ENCODE data around the gene AFG1L.

The AFG1L gene

DNA sequence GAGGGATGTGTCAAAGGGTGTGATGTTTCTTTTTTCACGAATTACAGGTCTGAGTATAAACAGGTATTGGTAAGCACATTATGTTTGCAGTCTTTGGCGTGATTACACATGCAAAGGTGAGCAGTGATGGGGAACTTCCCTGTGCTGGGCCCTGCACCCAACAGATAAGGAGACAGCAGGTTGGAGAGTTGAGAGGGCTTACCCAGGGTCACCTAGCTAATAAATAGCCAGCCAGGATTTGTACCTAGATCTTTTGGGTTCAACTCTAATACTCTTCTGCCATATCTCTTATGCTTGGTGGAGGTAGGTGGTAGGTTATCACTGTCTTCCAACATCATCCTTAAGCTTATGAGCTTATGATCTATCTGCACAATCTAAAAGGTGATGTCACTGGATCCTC lies 46.5 kb downstream of the AFG1L start:
- TF ChIP-seq, protein P1, sequence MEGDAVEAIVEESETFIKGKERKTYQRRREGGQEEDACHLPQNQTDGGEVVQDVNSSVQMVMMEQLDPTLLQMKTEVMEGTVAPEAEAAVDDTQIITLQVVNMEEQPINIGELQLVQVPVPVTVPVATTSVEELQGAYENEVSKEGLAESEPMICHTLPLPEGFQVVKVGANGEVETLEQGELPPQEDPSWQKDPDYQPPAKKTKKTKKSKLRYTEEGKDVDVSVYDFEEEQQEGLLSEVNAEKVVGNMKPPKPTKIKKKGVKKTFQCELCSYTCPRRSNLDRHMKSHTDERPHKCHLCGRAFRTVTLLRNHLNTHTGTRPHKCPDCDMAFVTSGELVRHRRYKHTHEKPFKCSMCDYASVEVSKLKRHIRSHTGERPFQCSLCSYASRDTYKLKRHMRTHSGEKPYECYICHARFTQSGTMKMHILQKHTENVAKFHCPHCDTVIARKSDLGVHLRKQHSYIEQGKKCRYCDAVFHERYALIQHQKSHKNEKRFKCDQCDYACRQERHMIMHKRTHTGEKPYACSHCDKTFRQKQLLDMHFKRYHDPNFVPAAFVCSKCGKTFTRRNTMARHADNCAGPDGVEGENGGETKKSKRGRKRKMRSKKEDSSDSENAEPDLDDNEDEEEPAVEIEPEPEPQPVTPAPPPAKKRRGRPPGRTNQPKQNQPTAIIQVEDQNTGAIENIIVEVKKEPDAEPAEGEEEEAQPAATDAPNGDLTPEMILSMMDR (conservative IDR thresholded peaks at IDR 0.05): no peak
- no peak overlapping the region for H3K27ac ChIP-seq

DNA sequence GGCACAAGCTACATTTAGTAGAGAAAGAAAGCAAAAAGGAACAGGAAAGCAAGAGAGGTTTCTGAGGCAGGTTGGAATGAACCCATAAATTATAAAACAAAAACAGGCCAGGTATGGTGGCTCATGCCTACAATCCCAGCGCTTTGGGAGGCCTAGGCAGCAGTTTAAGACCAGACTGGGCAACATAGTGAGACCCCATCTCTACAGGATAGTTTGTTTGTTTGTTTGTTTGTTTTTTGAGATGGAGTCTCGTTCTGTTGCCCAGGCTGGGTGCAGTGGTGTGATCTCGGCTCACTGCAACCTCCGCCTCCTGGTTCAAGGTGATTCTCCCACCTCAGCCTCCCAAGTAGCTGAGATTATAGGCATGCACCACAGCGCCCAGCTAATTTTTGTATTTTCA lies 49.0 kb downstream of the AFG1L start:
- H3K27ac ChIP-seq: no peak overlapping the region
- TF ChIP-seq, protein P1 (conservative IDR thresholded peaks at IDR 0.05): no peak

DNA sequence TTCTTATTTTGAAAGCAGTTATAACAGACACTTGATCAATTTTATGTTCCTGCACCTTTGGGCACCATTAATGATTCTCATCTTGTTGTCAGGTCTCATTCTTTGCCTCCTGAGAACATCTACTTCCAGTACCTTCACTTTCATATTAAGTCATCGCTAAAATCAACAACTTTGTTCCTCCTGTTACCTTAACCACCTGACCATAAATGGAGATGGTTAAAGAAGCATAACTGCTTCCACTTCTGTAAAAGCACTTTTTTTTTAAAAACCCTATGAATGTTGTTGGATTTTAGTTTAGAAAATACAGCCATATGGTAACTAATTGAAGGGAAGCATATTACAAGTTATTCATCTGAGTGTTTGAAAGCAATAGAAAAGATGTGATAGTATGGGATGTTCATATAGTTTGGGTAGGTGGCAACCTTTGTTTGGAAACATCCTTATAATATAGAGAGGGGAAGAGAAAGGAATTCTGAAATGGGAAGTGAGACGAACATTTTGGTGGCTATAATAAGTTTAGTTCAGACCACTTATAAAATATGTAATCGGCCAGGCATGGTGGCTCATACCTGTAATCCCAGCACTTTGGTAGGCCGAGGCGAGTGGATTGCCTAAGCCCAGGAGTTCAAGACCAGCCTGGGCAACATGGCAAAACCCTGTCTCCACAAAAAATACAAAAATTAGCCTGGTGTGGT lies 53.9 kb downstream of the AFG1L start:
- H3K27ac ChIP-seq: no peak overlapping the region
- TF ChIP-seq, protein P1 (conservative IDR thresholded peaks at IDR 0.05): no peak

DNA sequence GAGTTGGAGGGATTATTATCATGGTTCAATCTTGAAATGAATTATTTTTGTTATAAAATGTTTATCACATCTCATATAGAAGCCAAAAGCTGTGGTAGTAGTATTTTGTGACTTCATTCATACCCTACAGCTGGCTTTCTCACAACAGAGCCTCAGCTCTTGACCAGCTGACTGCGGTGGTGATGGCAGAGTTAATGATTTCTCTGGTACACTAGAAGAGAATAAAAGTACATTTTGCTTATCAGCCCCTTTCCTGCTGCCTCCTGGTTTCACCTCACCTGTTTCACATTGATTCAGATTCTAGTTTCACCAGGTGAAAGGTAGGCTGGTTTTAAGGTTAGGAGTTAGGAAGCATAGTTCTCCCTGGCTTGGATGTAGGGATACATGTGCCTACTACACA lies 55.7 kb downstream of the AFG1L start:
- H3K27ac ChIP-seq: no peak overlapping the region
- TF ChIP-seq, protein P1 (conservative IDR thresholded peaks at IDR 0.05): no peak

DNA sequence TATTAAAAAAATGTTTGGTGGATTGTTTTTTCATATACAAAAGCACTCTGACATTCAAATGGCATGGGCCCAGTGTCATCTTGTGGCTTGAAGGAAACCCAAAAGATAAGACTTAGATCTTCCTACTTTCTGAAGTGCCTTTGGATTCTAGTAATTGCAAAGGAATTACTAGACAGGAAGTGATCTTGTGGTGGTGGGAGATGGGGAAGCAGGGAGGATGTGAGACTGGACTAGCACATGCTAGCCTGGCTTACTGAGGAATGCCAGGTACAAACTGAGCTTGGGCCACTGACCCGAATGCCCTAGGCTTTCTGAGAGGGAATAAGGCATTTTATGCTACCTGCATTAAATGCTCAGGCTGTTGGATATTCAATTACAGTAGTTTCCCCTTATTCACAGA lies 59.0 kb downstream of the AFG1L start:
- H3K27ac ChIP-seq: no peak overlapping the region

DNA sequence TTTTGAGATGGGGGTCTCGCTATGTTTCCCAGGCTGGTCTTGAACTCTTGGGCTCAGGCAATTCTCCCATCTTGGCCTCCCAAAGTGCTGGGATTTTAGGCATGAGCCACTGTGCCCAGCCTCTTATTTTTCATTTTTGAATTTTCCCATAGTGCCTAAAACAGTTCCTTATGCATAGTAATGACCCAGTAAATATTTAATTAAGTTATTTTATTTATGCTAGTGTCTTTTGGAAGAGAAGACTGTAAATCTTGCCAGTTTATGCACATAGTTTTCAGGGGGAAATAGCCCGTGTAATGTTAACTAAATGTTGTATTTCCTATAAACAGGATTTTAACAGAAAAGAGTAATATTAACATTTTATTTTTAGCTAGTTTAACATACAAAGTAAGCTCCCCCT lies 60.3 kb downstream of the AFG1L start:
- H3K27ac ChIP-seq: no peak overlapping the region
- TF ChIP-seq, protein P1 (conservative IDR thresholded peaks at IDR 0.05): no peak

More for the DNA sequence above, 59.0 kb downstream of the AFG1L start:
- TF ChIP-seq, protein P1 (conservative IDR thresholded peaks at IDR 0.05): no peak

DNA sequence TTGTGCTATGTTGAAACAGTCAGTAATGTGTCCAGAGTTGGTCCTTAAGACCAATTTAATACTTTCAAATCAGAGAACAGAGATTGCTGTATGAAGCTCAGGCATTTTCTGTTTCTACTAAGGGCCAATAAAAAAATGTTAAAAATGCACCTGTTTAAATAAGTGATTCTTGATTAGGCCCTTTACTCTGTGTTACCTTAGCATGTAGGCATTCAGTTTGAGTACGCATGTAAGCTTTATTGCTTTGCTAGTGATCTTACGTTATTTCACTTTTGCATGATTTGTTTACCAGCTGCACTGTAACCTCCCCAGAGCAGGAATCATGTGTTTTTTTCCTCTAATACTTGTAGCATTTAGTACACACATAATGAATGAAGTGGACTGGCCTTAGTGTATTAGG lies 61.0 kb downstream of the AFG1L start:
- TF ChIP-seq, protein P1 (conservative IDR thresholded peaks at IDR 0.05): no peak
- H3K27ac ChIP-seq: no peak overlapping the region
